HL-60 (cell line): ENCODE results near the gene LRRC4C.

ENCODE experiments used
- CTCF ChIP-seq: IDR thresholded peaks from one replicate; pipeline ENCODE4 v1.5.1; 2011; ENCODE audit warnings: low read length, control low read depth, inconsistent platforms; ENCODE audit not compliant: insufficient read depth
- REST ChIP-seq: IDR thresholded peaks from 2 replicates; pipeline ENCODE4 v1.6.1; 2012; ENCODE audit warnings: low read depth; ENCODE audit not compliant: insufficient replicate concordance

- TF ChIP-seq CTCF = no peak
- TF ChIP-seq REST = no peak
Measured at GRCh38 chr11:41405812-41406211, 53.6 kb downstream of the LRRC4C start.
